IPS-18c (cell line): Measurements from ENCODE around the gene SLIT1.

ENCODE experiments used
- H3K4me3 ChIP-seq: 2 replicates; pipeline ENCODE4 v1.7.0; 2013; ENCODE audit warnings: low read depth, mild to moderate bottlenecking, low read length, moderate library complexity; ENCODE audit not compliant: insufficient read depth
- H3K9me3 ChIP-seq: one replicate; pipeline ENCODE4 v1.6.1; 2013; ENCODE audit warnings: mild to moderate bottlenecking, low read length, moderate library complexity; ENCODE audit not compliant: control insufficient read depth, insufficient read depth

The SLIT1 gene

DNA sequence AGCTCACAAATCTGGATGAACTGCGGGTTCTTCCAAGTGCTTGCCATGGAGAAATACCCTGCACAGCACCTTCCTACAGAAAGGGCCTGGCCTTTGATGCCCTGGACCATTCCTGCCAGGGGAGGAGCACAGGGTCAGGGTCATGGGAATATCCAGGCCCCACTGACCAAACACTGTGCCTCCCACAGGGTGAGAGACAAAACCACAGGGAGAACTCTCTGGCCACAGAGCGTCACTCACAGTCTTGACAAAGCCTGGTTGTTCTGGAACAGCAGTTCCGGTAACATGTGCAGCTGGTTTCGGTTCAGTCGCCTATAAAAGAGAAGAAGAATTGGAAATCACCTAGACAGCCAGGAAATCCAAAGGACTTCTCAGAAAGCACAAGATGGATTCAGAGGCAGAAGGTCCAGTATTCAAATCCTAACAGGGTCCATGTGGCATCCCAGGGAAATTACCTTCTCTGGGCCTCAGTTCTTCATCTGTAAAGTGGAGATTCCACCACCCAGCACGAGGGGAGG, 28.1 kb downstream of the SLIT1 start:
- Histone ChIP-seq H3K4me3 (no peak overlapping the region), H3K9me3 (no peaks in the 10 kb centered on the region)

GRCh38 chr10:97154781-97155180, 31.0 kb downstream of the SLIT1 start:
- Histone ChIP-seq H3K9me3 (no peaks in the 10 kb centered on the region), H3K4me3 (no peak overlapping the region)

DNA sequence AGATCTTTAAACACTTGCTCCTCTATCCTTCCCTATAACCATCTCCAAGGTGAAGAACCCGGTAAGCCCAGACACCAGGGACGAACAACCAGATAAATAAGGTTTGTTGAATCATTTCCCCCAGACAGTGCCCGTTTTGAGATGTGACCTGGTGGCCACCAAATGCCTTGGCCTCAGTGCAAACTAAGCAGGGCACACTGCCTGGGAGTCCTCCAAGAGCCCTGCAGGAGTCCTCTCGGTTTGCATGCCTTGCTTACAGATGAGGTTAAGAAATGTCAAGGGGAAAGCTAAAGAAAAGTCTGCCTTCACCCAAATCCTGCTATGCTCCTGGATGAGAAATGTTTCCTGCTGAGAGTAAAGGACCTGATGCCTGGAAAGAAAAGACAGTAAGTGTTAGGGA, 31.6 kb downstream of the SLIT1 start:
- no peak overlapping the region for H3K4me3 ChIP-seq
- no peaks in the 10 kb centered on the region for H3K9me3 ChIP-seq

- Histone ChIP-seq H3K4me3 (no peak overlapping the region), H3K9me3 (no peaks in the 10 kb centered on the region)
These were observed 32.4 kb downstream of the SLIT1 start for GRCh38 chr10:97153270-97153850.

DNA sequence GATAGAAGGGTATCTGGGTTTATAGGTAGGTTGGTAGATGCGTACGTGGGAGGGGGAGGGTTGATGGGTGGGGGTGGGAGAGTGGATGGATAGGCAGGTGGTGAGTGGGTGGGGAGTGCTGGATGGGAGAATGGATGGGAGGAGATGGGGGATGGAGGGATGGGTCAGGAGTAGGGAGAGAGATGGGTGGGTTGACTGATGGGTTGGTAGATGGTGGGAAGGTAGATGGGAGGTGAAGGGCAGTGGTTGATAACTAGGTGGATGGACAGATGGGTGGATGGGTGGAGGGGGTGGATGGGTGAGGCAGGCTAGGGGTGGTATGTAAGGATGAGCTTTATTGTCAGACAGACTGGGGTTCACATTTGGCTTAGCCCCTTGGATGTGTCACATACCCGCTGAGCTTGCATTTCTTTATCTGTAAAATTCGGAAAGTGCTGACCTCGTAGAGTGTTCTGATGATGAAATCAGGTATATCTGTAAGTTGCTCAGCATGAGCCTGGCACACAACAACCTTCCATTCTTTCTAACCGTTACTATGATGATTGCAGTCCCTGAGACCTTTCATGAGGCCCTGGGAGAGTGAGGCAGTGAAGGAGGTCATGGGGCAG, 34.3 kb downstream of the SLIT1 start:
- Histone ChIP-seq H3K9me3 (no peaks in the 10 kb centered on the region), H3K4me3 (no peak overlapping the region)

GRCh38 chr10:97150616-97151015, 35.1 kb downstream of the SLIT1 start:
- no peak overlapping the region for H3K4me3 ChIP-seq
- no peaks in the 10 kb centered on the region for H3K9me3 ChIP-seq

GRCh38 chr10:97150013-97150595, 35.7 kb downstream of the SLIT1 start:
- no peak overlapping the region for H3K4me3 ChIP-seq

GRCh38 chr10:97149079-97149531, 36.7 kb downstream of the SLIT1 start:
- no peak overlapping the region for H3K4me3 ChIP-seq
- H3K9me3 ChIP-seq, result no peaks in the 10 kb centered on the region

More at GRCh38 chr10:97150013-97150595, 35.7 kb downstream of the SLIT1 start:
- no peaks in the 10 kb centered on the region for H3K9me3 ChIP-seq

DNA sequence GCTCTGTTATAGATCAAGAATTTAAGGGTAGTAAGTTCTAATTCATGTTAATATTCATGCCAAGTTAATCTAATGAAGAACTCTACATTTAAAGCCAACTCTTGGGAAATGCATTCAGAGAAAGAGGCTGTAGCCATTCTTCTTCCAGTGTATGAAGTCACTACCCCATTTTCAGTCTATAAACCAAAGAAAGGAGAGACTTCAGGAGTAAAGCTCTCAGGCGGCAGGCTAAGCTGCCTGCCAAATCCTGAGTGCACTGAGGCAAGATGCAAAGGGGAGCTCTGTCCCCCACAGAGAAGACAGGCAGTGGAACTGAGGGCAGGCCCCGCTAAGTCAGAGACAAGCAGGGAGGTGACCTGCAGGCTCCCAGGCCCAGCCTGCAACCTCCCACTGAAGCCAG, 41.5 kb downstream of the SLIT1 start:
- Histone ChIP-seq H3K9me3 (no peaks in the 10 kb centered on the region), H3K4me3 (no peak overlapping the region)

GRCh38 chr10:97142834-97143233, 42.9 kb downstream of the SLIT1 start:
- no peaks in the 10 kb centered on the region for H3K9me3 ChIP-seq
- no peak overlapping the region for H3K4me3 ChIP-seq

- no peaks in the 10 kb centered on the region for H3K9me3 ChIP-seq
- no peak overlapping the region for H3K4me3 ChIP-seq
These were observed 44.6 kb downstream of the SLIT1 start for GRCh38 chr10:97140902-97141745.

DNA sequence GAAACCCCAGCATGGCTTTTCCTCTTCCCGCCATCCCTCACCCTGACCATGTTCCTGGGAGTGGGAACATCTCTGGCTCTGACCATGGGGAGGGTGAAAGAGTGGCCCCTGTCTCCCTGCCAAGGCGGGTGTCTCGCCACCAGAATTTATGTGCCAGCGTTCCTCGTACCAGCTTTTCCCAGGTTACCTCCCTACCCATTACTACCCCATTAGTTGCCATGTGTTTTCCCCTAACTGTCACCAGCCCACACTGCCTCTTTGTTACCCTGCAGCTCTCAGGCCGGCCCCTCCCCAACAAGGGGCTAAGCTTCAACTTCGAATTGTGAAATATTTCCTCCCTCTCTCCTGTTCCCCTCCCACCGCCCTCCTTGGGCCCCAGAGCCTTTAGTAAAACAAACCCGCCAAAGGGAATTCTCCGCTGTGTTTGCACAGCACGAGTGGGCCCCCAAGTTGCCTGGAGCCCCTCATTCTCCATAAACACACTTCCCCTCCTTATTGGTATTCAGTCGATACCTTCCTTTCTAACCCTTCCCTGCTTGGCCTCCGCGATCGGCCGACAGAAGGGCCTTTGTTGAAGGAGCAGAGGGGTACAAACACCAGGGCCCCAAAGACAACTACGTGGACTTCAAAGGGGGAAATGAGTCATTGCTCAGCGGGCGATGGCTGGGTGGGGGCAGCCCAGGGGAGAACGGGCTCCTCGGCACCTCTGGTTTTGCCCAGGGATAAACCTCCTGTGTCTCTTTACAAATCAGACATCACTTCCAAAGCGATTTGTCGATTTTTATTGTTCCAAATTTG, 45.5 kb downstream of the SLIT1 start:
- H3K4me3 ChIP-seq, result no peak overlapping the region; the same call in 1 of the 2 replicates
- H3K9me3 ChIP-seq, result no peaks in the 10 kb centered on the region

DNA sequence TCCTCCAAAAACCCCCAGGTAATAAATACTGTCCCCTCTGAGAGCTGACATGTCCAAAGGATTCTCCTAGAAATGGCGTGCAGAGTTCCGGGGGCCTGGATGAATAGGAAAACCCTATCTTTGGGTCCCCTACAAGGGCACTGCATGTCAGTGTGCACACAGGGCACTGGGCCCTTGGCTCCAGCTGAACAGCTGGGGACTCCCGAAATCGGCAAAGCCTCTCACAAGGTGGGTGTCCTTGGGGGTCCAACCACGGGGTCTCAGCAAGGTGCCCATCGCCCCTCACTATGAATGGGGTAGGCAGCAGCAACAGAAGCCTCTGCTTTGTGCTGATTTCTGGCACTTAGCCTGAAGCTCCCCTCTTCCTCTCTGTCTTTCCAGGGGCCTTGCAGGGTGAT, 46.1 kb downstream of the SLIT1 start:
- Histone ChIP-seq H3K4me3 (no peak overlapping the region), H3K9me3 (no peaks in the 10 kb centered on the region)

DNA sequence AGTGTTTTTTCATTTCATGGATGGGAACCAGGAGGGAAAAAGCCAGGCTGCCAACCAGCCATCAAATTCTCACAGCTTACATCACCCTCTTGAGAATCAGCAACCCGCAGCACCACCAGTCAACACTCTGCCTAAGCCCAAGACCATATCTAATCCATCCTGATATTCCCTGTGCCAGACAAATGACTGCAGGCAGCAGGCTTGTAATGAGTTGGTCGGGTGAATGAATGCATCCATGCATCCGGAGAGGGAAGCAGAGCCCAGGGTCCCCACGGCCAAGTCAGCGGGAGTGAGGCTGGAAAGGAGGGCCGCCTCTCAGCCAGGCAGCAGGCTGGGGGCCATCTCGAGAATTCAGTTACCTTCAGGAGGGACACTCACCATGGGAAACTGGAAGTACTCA, 46.9 kb downstream of the SLIT1 start:
- H3K9me3 ChIP-seq, result no peaks in the 10 kb centered on the region
- H3K4me3 ChIP-seq, result no peak overlapping the region

DNA sequence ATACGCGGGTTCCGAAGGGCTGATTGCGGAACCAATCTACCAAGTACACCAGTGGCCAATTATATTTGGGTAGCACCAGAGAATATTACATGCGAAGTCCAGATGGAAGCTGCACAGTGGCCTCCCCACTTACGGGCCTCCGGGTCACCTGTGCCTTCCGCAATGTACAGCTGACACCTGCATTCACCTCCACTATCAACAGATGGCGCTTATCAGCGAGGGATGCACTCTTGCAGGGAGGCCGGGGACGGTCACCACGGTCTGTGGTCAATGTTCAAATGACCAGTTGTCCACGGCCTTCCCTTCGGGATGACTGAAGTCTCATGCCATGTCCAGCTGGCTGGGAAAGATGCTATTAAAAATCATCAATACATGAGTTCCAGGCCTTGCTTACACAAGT, 47.6 kb downstream of the SLIT1 start:
- Histone ChIP-seq H3K9me3 (no peaks in the 10 kb centered on the region), H3K4me3 (no peak overlapping the region)

- no peaks in the 10 kb centered on the region for H3K9me3 ChIP-seq
- H3K4me3 ChIP-seq, result no peak overlapping the region
These were observed 49.0 kb downstream of the SLIT1 start for GRCh38 chr10:97136756-97137155.

GRCh38 chr10:97135464-97135863, 50.3 kb downstream of the SLIT1 start:
- Histone ChIP-seq H3K9me3 (no peaks in the 10 kb centered on the region), H3K4me3 (no peak overlapping the region)
